HK-2 (cell line): Measurements from ENCODE around the gene RASGEF1C.
A peak's percentile ranks its signal among the peaks of the same experiment; 100 is the strongest.

ENCODE experiments used
- DNase-seq: peaks from one replicate; pipeline ENCODE4 v3.0.0-alpha.2; 2018; ENCODE audit not compliant: unreplicated experiment

RASGEF1C gene

GRCh38 chr5:180209137-180209581 is at the start of gene RASGEF1C:
RASGEF1C (minus strand) TSS chr5:180209211; CDS start chr5:180138052, 71,159 bp downstream.
- peak; percentile 58 for DNase-seq

- DNase-seq: no peak
These were observed 44.2 kb upstream of the RASGEF1C start for GRCh38 chr5:180253036-180253824.

GRCh38 chr5:180251887-180252286 is 42.9 kb upstream of the RASGEF1C start:
- no peak for DNase-seq

GRCh38 chr5:180251141-180251540 is 42.1 kb upstream of the RASGEF1C start:
- DNase-seq: no peak

- DNase-seq: no peak
These were observed 41.3 kb upstream of the RASGEF1C start for GRCh38 chr5:180250329-180250728.

- DNase-seq: no peak
These were observed 32.6 kb upstream of the RASGEF1C start for GRCh38 chr5:180241600-180241999.

GRCh38 chr5:180238631-180239030 is 29.6 kb upstream of the RASGEF1C start:
- DNase-seq: no peak

- no peak for DNase-seq
These were observed 26.8 kb upstream of the RASGEF1C start for GRCh38 chr5:180235846-180236245.

- no peak for DNase-seq
These were observed 26.1 kb upstream of the RASGEF1C start for GRCh38 chr5:180235077-180235476.

- DNase-seq: no peak
These were observed 25.3 kb upstream of the RASGEF1C start for GRCh38 chr5:180234271-180234670.

- DNase-seq: no peak
These were observed 24.7 kb upstream of the RASGEF1C start for GRCh38 chr5:180233729-180234128.

GRCh38 chr5:180230017-180230416 is 21.0 kb upstream of the RASGEF1C start:
- DNase-seq: no peak

- no peak for DNase-seq
These were observed 13.0 kb upstream of the RASGEF1C start for GRCh38 chr5:180222056-180222455.

- DNase-seq: no peak
These were observed 8.8 kb upstream of the RASGEF1C start for GRCh38 chr5:180217797-180218196.

- DNase-seq: no peak
These were observed 7.7 kb upstream of the RASGEF1C start for GRCh38 chr5:180216646-180217171.

- no peak for DNase-seq
These were observed 7.0 kb upstream of the RASGEF1C start for GRCh38 chr5:180215783-180216630.

- no peak for DNase-seq
These were observed 6.1 kb upstream of the RASGEF1C start for GRCh38 chr5:180214870-180215770.

GRCh38 chr5:180213657-180214207 is 4.7 kb upstream of the RASGEF1C start:
- no peak for DNase-seq

- DNase-seq: no peak
These were observed 4.2 kb upstream of the RASGEF1C start for GRCh38 chr5:180213256-180213600.

GRCh38 chr5:180212363-180213255 is 3.6 kb upstream of the RASGEF1C start:
- no peak for DNase-seq

- DNase-seq: no peak
These were observed 2.7 kb upstream of the RASGEF1C start for GRCh38 chr5:180211761-180212035.
